ENCODE measurements around the gene E2F6. TPM values are rescaled to one million over a fixed set of nuclear protein-coding genes. Genes with fewer than 3 reads are reported as not detected.

Gene E2F6
- total RNA-seq, 4 donors from 2014 or later: 29.4 to 46.1 (median 36.2) TPM

GRCh38 chr2:11480406-11480805 lies 14.4 kb upstream of the E2F6 start:
- intact Hi-C loops (cut with DNase I; ENCODE audit: low total_unique reads): no loop called here
- Histone ChIP-seq H3K27ac (no peak overlapping the region), H3K27me3 (no peaks in the 10 kb centered on the region), H3K9me3 (no peaks in the 10 kb centered on the region), H3K4me3 (no peak overlapping the region), H3K36me3 (no peaks in the 10 kb centered on the region), H3K4me1 (peaks cover 0 to 7% of the 10 kb centered on the region in 2 donors)
- in situ Hi-C loops (cut with MboI; ENCODE audit: low sequenced_read_pairs in 4 of 4): loop anchor here in 3 of 4 donors (25.0 kb wide), 2 partner anchors 207 to 307 kb away; no protein-coding TSS in a partner anchor
- ATAC-seq (no peak), DNase-seq (no peak)
- TF ChIP-seq CTCF (IDR thresholded peaks at IDR 0.05 in 4 of 5, conservative IDR thresholded peaks at IDR 0.05 in 1 of 5) (no peak), POLR2A (IDR thresholded peaks at IDR 0.05) (no peak)

DNA sequence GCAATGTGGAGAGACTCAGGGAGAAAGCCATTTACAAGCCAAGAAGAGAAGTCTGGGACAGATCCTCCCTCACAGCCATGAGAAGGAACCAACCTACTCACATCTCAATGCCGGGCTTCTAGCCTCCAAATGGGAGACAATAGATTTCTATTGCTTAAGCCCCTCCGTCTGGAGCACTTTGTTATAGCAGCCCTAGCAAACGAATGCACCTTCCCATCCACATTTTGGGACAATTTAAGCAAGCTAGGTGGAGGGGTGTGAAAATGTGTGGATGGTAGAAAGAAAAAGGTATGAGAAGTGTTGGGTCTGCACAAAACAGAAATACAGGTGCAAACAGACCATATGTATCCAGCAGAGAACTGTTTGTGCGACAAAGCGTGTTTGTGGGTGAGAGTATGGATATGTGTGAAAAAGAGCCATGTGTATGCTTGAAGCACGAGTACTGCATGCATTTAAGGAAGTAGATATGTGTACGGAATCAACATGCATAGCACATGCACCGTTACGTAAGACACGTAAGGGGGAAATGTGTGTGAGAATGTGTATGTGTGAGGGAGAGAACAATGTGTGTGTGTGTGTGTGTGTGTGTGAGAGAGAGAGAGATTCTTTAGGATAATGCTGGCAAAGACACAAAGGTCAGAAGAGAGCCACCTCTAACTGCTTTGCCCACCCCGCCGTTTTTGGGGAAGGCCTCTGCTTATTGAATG lies 13.1 kb upstream of the E2F6 start:
- Histone ChIP-seq H3K4me3 (no peak overlapping the region), H3K9me3 (no peaks in the 10 kb centered on the region), H3K27me3 (no peaks in the 10 kb centered on the region), H3K4me1 (peaks cover 0 to 5% of the 10 kb centered on the region in 2 donors), H3K27ac (no peak overlapping the region), H3K36me3 (no peaks in the 10 kb centered on the region)
- no peak for TF ChIP-seq POLR2A (IDR thresholded peaks at IDR 0.05)
- TF ChIP-seq CTCF (IDR thresholded peaks at IDR 0.05 in 4 of 5, conservative IDR thresholded peaks at IDR 0.05 in 1 of 5): no peak
- no peak for ATAC-seq
- in situ Hi-C loops (cut with MboI; ENCODE audit: low sequenced_read_pairs in 4 of 4) (loop anchor here (5.0 to 25.0 kb wide), 3 partner anchors 103 to 308 kb away; no protein-coding TSS in a partner anchor), intact Hi-C loops (cut with DNase I; ENCODE audit: low total_unique reads) (loop anchor here (1.0 kb wide), 2 partner anchors 105 to 203 kb away; no protein-coding TSS in a partner anchor)
- DNase-seq: no peak

DNA sequence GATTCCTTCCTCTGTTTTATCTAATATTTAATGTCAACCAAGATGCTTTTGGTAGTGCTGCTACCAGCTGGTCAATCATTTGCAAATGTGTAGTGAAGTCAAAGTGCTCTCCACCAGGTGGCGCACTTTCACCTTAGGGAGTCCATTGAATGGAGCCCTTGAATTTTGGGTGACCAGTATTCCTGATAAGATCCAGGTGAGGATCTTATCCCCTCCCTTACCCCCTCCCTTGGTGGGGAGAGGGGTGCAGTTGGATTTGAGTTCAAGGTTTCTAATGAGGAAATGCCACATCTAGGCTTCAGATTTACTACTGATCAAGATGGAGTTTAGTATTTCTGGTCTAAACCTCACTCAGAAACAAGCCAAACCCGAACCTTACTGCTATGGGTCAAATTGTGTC lies 12.0 kb upstream of the E2F6 start:
- Histone ChIP-seq H3K27ac (no peak overlapping the region), H3K9me3 (no peaks in the 10 kb centered on the region), H3K4me1 (no peaks in the 10 kb centered on the region), H3K27me3 (no peaks in the 10 kb centered on the region), H3K36me3 (no peaks in the 10 kb centered on the region), H3K4me3 (no peak overlapping the region)
- TF ChIP-seq POLR2A (IDR thresholded peaks at IDR 0.05) (no peak), CTCF (IDR thresholded peaks at IDR 0.05 in 4 of 5, conservative IDR thresholded peaks at IDR 0.05 in 1 of 5) (peak; percentile 76 to 92 (median 88))
- intact Hi-C loops (cut with DNase I; ENCODE audit: low total_unique reads): loop anchor here (1.0 kb wide), 2 partner anchors 106 to 204 kb away; no protein-coding TSS in a partner anchor
- DNase-seq: peak; percentile 81 to 82
- peak; percentile 75 to 76 for ATAC-seq
- in situ Hi-C loops (cut with MboI; ENCODE audit: low sequenced_read_pairs in 4 of 4): loop anchor here (5.0 to 25.0 kb wide), 3 partner anchors 104 to 309 kb away; no protein-coding TSS in a partner anchor

DNA sequence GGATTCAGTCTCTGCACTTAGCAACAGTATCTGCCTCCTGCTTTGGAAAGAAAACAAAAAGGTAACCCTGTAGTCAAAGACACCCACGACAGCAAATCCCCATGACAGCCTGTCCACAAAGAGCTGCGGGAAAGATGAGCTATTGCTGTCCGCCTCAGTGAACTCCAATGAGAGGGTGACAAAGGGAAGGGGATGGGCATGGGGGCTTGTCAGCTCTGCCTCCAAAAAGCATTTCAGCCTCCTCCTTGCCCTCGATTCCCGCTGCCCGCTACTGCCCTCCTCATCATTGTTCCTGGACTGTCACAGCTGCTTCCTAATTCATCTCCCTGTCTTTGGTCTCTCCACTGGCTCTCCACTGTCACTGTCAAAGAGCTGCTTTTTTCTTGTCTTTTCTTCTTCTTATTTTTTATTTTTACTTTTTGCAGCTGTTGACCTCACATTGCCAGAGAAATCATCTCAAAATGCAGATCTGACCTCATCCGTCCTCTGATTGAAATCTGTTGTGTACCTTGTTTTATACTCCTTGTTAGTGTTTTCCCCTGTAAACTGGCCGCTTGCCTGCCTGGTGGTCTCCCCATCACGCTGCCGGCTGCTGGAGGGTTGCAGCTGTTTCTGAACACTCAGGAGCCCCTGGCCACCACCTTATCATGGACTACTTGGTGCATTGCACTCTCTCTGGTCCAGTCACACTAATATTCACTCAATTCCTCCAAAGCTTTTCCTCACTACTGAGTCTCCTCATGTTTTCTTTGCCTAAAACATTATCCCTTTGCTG lies 7.9 kb upstream of the E2F6 start:
- no peak for TF ChIP-seq CTCF (IDR thresholded peaks at IDR 0.05 in 4 of 5, conservative IDR thresholded peaks at IDR 0.05 in 1 of 5)
- TF ChIP-seq POLR2A (IDR thresholded peaks at IDR 0.05): no peak
- Histone ChIP-seq H3K36me3 (no peaks in the 10 kb centered on the region), H3K27me3 (no peaks in the 10 kb centered on the region), H3K4me3 (no peak overlapping the region), H3K4me1 (no peaks in the 10 kb centered on the region), H3K9me3 (no peaks in the 10 kb centered on the region), H3K27ac (no peak overlapping the region)
- in situ Hi-C loops (cut with MboI; ENCODE audit: low sequenced_read_pairs in 4 of 4): loop anchor here in 1 of 4 donors (25.0 kb wide), 1 partner anchor 313 kb away; no protein-coding TSS in a partner anchor
- ATAC-seq: no peak
- intact Hi-C loops (cut with DNase I; ENCODE audit: low total_unique reads): no loop called here
- DNase-seq: no peak
